Measurements from ENCODE around the gene RGS19. TPM values are rescaled to one million over a fixed set of nuclear protein-coding genes. Genes with fewer than 3 reads are reported as not detected.

RGS19 gene
- polyA plus RNA-seq, 1 of the 3 experiments (the other 2 are of a cell fraction), result 20.5 TPM

DNA sequence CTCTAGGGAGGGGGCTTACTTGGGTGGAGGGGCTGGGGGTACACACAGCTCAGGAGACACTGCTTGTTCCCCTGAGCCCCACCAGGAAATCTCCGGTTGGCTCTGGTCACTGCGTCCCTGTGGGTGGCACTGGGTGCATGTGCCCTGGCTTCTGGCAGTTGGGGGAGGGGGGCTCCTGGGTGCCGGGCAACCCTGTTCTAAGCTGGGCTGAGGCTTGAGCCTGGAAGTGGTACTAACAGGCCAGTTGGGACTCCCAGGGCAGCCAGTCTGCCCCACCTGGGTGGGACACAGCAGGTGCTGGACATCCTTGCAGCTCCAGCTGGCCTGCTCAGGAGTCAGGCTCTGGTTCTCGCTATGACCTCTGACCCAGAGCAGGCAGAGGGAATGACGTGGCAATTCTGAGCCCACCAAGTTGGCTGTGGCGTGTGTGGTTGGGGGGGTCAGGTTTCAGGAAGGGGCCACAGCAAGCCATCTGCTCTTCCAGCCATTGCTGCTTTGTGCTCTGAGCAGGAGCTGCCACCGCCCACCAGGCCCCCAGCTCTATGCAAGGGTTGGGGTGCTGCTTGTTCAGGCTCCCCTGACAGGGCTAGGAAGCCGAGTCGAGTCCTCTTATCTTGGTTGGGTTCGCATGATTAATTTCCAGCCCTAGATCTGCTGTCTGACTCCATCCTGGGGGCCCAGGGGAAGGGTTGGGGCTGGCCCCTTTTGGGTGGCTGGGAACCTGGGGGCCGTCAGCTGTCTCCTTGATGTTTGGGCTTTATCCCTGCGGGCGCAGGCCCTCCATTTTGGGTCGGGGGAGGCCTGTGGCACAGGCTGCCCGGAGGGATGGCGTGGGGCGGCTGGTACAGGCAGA, 42.7 kb downstream of the RGS19 start (continued):
- TF ChIP-seq, protein P1, sequence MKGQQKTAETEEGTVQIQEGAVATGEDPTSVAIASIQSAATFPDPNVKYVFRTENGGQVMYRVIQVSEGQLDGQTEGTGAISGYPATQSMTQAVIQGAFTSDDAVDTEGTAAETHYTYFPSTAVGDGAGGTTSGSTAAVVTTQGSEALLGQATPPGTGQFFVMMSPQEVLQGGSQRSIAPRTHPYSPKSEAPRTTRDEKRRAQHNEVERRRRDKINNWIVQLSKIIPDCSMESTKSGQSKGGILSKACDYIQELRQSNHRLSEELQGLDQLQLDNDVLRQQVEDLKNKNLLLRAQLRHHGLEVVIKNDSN (IDR thresholded peaks at IDR 0.05; ENCODE audit: borderline replicate concordance, low read depth), result no peak
- no peak for TF ChIP-seq FOSL2 (IDR thresholded peaks at IDR 0.05; ENCODE audit: borderline replicate concordance, low read depth)
- TF ChIP-seq, protein P2, sequence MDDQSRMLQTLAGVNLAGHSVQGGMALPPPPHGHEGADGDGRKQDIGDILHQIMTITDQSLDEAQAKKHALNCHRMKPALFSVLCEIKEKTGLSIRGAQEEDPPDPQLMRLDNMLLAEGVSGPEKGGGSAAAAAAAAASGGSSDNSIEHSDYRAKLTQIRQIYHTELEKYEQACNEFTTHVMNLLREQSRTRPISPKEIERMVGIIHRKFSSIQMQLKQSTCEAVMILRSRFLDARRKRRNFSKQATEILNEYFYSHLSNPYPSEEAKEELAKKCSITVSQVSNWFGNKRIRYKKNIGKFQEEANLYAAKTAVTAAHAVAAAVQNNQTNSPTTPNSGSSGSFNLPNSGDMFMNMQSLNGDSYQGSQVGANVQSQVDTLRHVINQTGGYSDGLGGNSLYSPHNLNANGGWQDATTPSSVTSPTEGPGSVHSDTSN (IDR thresholded peaks at IDR 0.05), result no peak
- no peak for TF ChIP-seq MXI1 (IDR thresholded peaks at IDR 0.05; ENCODE audit: low read depth, low read length)
- no peak for TF ChIP-seq EP300 (IDR thresholded peaks at IDR 0.05; ENCODE audit: borderline replicate concordance in 1 of 2, low read depth in 1 of 2, low read length in 1 of 2)

DNA sequence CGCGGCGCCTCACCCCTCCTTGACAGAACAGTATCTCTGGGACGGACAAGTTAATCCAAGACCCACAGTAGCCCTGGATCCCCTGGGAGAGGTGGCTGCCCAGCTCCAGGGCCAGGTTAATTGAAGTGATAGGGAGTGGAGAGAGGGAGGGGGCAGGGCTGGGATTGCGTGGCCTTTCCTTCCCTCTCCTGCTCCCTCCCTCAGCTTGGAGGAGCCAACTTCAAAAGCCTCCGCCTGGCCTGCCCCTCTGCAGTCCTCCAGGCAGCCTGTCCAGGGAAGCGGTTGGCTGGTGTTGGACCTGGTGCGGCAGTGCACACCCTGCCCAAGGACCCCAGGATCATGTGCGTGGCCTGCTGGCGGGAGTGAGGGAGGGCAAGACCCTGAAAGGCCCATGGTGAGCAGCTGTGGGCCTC, 43.4 kb downstream of the RGS19 start, which contains the start of gene C20orf204:
C20orf204 (plus strand) TSS at position 250 of the 413 bp plus-strand sequence; CDS start at position 392, 142 bp downstream.
- H3K27ac ChIP-seq (ENCODE audit: low read depth in 2 of 2, low read length in 1 of 2), result no peak within 1 kb of the TSS
- TF ChIP-seq SMC3 (IDR thresholded peaks at IDR 0.05; ENCODE audit: low read depth, low read length), result no peak
- no peak for TF ChIP-seq YY1 (IDR thresholded peaks at IDR 0.05; ENCODE audit: low read depth)
- no peak for TF ChIP-seq TEAD4 (IDR thresholded peaks at IDR 0.05; ENCODE audit: borderline replicate concordance, insufficient read depth)
- TF ChIP-seq EP300 (IDR thresholded peaks at IDR 0.05; ENCODE audit: borderline replicate concordance in 1 of 2, low read depth in 1 of 2, low read length in 1 of 2), result no peak
- TF ChIP-seq, protein P3, sequence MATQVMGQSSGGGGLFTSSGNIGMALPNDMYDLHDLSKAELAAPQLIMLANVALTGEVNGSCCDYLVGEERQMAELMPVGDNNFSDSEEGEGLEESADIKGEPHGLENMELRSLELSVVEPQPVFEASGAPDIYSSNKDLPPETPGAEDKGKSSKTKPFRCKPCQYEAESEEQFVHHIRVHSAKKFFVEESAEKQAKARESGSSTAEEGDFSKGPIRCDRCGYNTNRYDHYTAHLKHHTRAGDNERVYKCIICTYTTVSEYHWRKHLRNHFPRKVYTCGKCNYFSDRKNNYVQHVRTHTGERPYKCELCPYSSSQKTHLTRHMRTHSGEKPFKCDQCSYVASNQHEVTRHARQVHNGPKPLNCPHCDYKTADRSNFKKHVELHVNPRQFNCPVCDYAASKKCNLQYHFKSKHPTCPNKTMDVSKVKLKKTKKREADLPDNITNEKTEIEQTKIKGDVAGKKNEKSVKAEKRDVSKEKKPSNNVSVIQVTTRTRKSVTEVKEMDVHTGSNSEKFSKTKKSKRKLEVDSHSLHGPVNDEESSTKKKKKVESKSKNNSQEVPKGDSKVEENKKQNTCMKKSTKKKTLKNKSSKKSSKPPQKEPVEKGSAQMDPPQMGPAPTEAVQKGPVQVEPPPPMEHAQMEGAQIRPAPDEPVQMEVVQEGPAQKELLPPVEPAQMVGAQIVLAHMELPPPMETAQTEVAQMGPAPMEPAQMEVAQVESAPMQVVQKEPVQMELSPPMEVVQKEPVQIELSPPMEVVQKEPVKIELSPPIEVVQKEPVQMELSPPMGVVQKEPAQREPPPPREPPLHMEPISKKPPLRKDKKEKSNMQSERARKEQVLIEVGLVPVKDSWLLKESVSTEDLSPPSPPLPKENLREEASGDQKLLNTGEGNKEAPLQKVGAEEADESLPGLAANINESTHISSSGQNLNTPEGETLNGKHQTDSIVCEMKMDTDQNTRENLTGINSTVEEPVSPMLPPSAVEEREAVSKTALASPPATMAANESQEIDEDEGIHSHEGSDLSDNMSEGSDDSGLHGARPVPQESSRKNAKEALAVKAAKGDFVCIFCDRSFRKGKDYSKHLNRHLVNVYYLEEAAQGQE (IDR thresholded peaks at IDR 0.05; ENCODE audit: low read depth, low read length), result no peak
- no peak for TF ChIP-seq TCF12 (IDR thresholded peaks at IDR 0.05)
- no peak for TF ChIP-seq SIN3A (IDR thresholded peaks at IDR 0.05; ENCODE audit: borderline replicate concordance, low read depth, low read length)
- TF ChIP-seq EZH2phosphoT487 (IDR thresholded peaks at IDR 0.05; ENCODE audit: borderline replicate concordance, low read depth), result no peak
- no peak for TF ChIP-seq FOXM1 (IDR thresholded peaks at IDR 0.05; ENCODE audit: low read depth)
- no peak for TF ChIP-seq RCOR1 (IDR thresholded peaks at IDR 0.05; ENCODE audit: low read length)
- TF ChIP-seq, protein P4, sequence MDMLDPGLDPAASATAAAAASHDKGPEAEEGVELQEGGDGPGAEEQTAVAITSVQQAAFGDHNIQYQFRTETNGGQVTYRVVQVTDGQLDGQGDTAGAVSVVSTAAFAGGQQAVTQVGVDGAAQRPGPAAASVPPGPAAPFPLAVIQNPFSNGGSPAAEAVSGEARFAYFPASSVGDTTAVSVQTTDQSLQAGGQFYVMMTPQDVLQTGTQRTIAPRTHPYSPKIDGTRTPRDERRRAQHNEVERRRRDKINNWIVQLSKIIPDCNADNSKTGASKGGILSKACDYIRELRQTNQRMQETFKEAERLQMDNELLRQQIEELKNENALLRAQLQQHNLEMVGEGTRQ (IDR thresholded peaks at IDR 0.05; ENCODE audit: borderline replicate concordance, low read depth, low read length), result no peak
- no peak for TF ChIP-seq NRF1 (IDR thresholded peaks at IDR 0.05; ENCODE audit: low read depth, low read length)
- TF ChIP-seq, protein P5, sequence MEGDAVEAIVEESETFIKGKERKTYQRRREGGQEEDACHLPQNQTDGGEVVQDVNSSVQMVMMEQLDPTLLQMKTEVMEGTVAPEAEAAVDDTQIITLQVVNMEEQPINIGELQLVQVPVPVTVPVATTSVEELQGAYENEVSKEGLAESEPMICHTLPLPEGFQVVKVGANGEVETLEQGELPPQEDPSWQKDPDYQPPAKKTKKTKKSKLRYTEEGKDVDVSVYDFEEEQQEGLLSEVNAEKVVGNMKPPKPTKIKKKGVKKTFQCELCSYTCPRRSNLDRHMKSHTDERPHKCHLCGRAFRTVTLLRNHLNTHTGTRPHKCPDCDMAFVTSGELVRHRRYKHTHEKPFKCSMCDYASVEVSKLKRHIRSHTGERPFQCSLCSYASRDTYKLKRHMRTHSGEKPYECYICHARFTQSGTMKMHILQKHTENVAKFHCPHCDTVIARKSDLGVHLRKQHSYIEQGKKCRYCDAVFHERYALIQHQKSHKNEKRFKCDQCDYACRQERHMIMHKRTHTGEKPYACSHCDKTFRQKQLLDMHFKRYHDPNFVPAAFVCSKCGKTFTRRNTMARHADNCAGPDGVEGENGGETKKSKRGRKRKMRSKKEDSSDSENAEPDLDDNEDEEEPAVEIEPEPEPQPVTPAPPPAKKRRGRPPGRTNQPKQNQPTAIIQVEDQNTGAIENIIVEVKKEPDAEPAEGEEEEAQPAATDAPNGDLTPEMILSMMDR (IDR thresholded peaks at IDR 0.05), result no peak
- H3K36me3 ChIP-seq (replicated peaks in 1 of 2; ENCODE audit: control insufficient read depth in 1 of 2, insufficient read depth in 2 of 2, low read length in 1 of 2), result peaks cover 2 to 27% of the 10 kb centered on the region in 2 experiments
- POLR2A ChIA-PET, result interaction anchor here (0.8 kb wide), 1 partner anchor 9 kb away, joined by 3 read pairs; no protein-coding TSS in a partner anchor
- no peak within 1 kb of the TSS for H3K4me2 ChIP-seq
- no peaks in the 10 kb centered on the region for H3F3A ChIP-seq (replicated peaks; ENCODE audit: insufficient read depth)
- no peaks in the 10 kb centered on the region for H3K79me2 ChIP-seq (ENCODE audit: insufficient read depth)
- no peak within 1 kb of the TSS for H3K9ac ChIP-seq
- H4K20me1 ChIP-seq (ENCODE audit: insufficient read depth), result 0 out of 2 replicates have a peak, but pooled peaks cover 10% of the 10 kb centered on the region
- no peak within 1 kb of the TSS for H2AFZ ChIP-seq (ENCODE audit: low read depth)
- no peaks in the 10 kb centered on the region for H3K9me2 ChIP-seq
- CTCF ChIA-PET, result interaction anchor here (0.9 to 7.7 kb wide), 7 partner anchors 16 to 499 kb away, joined by 3 to 61 read pairs (median 5); partner anchors contain the start of genes LKAAEAR1, PRPF6 and PTK6
- no peak within 1 kb of the TSS for H3K4me3 ChIP-seq (ENCODE audit: low read depth in 2 of 2, low read length in 1 of 2)
- peaks cover 0 to 7% of the 10 kb centered on the region in 2 experiments; a peak in 1 of 4 replicates for H3K4me1 ChIP-seq (ENCODE audit: control insufficient read depth in 1 of 2, insufficient read depth in 2 of 2, low read depth in 1 of 2, low read length in 1 of 2)
- no peaks in the 10 kb centered on the region for H3K27me3 ChIP-seq (ENCODE audit: insufficient read depth)
- no peak for DNase-seq
- 95% methylated on average over 9 of the region's 10 CpGs for WGBS (ENCODE audit: low lambda C conversion rate)
- no peaks in the 10 kb centered on the region for H3K9me3 ChIP-seq

All from SK-N-SH (cell line).